ENCODE results near the gene INTS11.

GRCh38 chr1:1297802-1298424, 26.5 kb downstream of the INTS11 start:
- no peak for TF ChIP-seq EZH2 (IDR thresholded peaks at IDR 0.05; ENCODE audit: insufficient read depth, low read length)
- no peak for TF ChIP-seq CTCF (IDR thresholded peaks at IDR 0.05; ENCODE audit: insufficient read depth, low read depth, low read length)

Data from astrocyte (in vitro differentiated cells and primary cell).